Measurements from ENCODE around the gene GAB2.

- TF ChIP-seq POLR2A (IDR thresholded peaks at IDR 0.05; ENCODE audit: low read length) (no peak), GATA1 (IDR thresholded peaks at IDR 0.05; ENCODE audit: low read depth, low read length) (no peak)
Observed at GRCh38 chr11:78432956-78433355, 15.3 kb upstream of the GAB2 start.

All from erythroblast (primary cell).